Progenitor cell of endocrine pancreas (in vitro differentiated cells): ENCODE data around the gene KDM5C. TPM values are rescaled to one million over a fixed set of nuclear protein-coding genes. Genes with fewer than 3 reads are reported as not detected.

ENCODE experiments used
- DNase-seq: peaks from one replicate; pipeline ENCODE4 v3.0.0; 2021; ENCODE audit warnings: low spot score; ENCODE audit not compliant: unreplicated experiment
- H3K27ac Mint-ChIP-seq: 2 replicates; pipeline ENCODE4 v1.8.0; 2021; ENCODE audit warnings: mild to moderate bottlenecking, moderate library complexity, mixed read lengths
- H3K27me3 Mint-ChIP-seq: 2 replicates; pipeline ENCODE4 v1.8.0; 2021; ENCODE audit warnings: mixed read lengths
- H3K36me3 Mint-ChIP-seq: 2 replicates; pipeline ENCODE4 v1.8.0; 2022; ENCODE audit warnings: mixed read lengths; ENCODE audit not compliant: insufficient read depth
- H3K4me1 Mint-ChIP-seq: 2 replicates; pipeline ENCODE4 v1.8.0; 2021; ENCODE audit warnings: low read depth, mixed read lengths
- H3K4me3 Mint-ChIP-seq: 2 replicates; pipeline ENCODE4 v1.8.0; 2021; ENCODE audit warnings: low read depth, mild to moderate bottlenecking, moderate library complexity, mixed read lengths
- H3K9me3 Mint-ChIP-seq: 2 replicates; pipeline ENCODE4 v1.8.0; 2021; ENCODE audit warnings: low read depth, mixed read lengths
- CTCF ChIP-seq: fragments of 200-600 bp; sonication (generic); IDR thresholded peaks from one replicate; pipeline ENCODE4 v1.5.0; 2021; ENCODE audit warnings: antibody characterized with exemption, mild to moderate bottlenecking; ENCODE audit not compliant: unreplicated experiment
- total RNA-seq: library from RNA; stranded (reverse); gene quantifications from 2 replicates; pipeline ENCODE4 v1.2.1, GENCODE V29; 2021

The KDM5C gene
- total RNA-seq, 1 donor from 2014 or later: 112 TPM

- no peak for DNase-seq
- TF ChIP-seq CTCF: no peak
- Mint-ChIP-seq H3K4me3 (no peak overlapping the region), H3K27me3 (no peaks in the 10 kb centered on the region), H3K36me3 (peaks cover 3% of the 10 kb centered on the region), H3K27ac (no peak overlapping the region), H3K4me1 (no peaks in the 10 kb centered on the region), H3K9me3 (peaks cover 13% of the 10 kb centered on the region)
These were observed 29.8 kb upstream of the KDM5C start for GRCh38 chrX:53254570-53255461.

DNA sequence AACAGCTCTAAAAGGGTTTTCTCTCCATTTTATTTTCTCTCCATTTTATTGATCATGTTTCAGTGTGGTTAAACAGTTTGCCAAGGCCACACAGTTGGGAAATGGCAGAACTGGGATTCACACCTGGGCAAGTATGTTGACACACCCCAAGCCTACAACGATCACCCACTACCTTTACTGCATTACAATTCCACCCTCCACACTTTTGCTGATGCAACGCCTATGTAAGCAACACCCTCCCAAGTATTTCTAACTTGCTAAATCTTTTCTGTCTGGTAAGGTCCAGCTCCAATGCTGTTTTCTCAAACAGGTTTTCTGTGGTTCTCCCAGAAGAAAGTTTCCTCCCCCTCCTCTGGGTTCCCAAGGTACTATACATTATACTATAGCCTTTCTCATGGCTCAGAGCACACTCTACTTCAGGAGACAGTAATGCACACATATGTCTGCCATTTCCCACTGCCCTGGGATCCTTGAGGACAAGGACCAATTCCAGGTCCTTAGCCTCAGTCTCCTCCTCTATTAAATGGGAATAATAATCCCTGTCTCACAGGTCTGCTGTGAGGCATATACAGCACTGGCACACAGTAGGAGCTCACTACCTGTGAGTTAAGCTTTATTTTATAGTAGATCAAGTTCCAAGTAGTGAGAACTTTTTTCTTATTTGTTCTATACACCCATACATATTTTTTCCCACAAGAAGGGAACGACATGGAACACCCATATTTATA lies 28.4 kb upstream of the KDM5C start:
- H3K9me3 Mint-ChIP-seq: peaks cover 12% of the 10 kb centered on the region
- H3K4me3 Mint-ChIP-seq: no peak overlapping the region
- H3K27ac Mint-ChIP-seq: no peak overlapping the region
- no peaks in the 10 kb centered on the region for H3K27me3 Mint-ChIP-seq
- peaks cover 3% of the 10 kb centered on the region for H3K36me3 Mint-ChIP-seq
- H3K4me1 Mint-ChIP-seq: no peaks in the 10 kb centered on the region
- no peak for TF ChIP-seq CTCF
- no peak for DNase-seq

DNA sequence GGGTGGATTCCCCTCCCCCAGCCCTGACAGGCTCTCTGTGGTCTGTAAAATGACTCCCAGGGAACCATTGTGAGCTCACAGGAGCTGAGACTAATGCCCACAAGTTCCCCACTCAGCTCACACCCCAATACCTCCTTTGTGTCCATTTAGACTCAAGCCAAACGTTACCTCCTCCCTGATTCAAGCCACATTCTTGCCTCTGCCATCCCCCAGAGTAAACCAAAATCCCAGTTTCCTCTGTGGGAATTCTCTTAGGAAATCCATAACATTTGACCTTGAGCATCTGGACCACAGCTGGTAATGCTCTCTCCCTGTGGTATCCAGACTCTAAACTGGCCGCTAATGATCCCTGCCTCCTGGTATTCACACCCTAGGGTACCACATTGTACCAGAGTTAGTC lies 26.3 kb upstream of the KDM5C start:
- Mint-ChIP-seq H3K9me3 (peaks cover 5% of the 10 kb centered on the region), H3K27me3 (no peaks in the 10 kb centered on the region), H3K4me1 (no peaks in the 10 kb centered on the region), H3K27ac (no peak overlapping the region), H3K36me3 (peaks cover 4% of the 10 kb centered on the region), H3K4me3 (no peak overlapping the region)
- no peak for TF ChIP-seq CTCF
- DNase-seq: no peak

- H3K27ac Mint-ChIP-seq: no peak overlapping the region
- no peaks in the 10 kb centered on the region for H3K4me1 Mint-ChIP-seq
- no peak for TF ChIP-seq CTCF
- no peaks in the 10 kb centered on the region for H3K27me3 Mint-ChIP-seq
- no peak for DNase-seq
- peaks cover 7% of the 10 kb centered on the region for H3K36me3 Mint-ChIP-seq
- H3K4me3 Mint-ChIP-seq: no peak overlapping the region
- H3K9me3 Mint-ChIP-seq: peaks cover 5% of the 10 kb centered on the region
These were observed 25.5 kb upstream of the KDM5C start for GRCh38 chrX:53250556-53250955.

GRCh38 chrX:53249408-53250042 lies 24.5 kb upstream of the KDM5C start:
- peaks cover 7% of the 10 kb centered on the region for H3K36me3 Mint-ChIP-seq
- no peaks in the 10 kb centered on the region for H3K4me1 Mint-ChIP-seq
- no peak overlapping the region for H3K27ac Mint-ChIP-seq

More at GRCh38 chrX:53249408-53250042, 24.5 kb upstream of the KDM5C start:
- no peak for DNase-seq
- no peaks in the 10 kb centered on the region for H3K27me3 Mint-ChIP-seq
- H3K4me3 Mint-ChIP-seq: no peak overlapping the region
- TF ChIP-seq CTCF: no peak
- peaks cover 5% of the 10 kb centered on the region for H3K9me3 Mint-ChIP-seq
